Fibroblast of pulmonary artery (primary cell): ENCODE measurements around the gene SELENOW.
"Not testable (repeated sequence)": the region's sequence is repeated elsewhere in the genome, so short reads cannot be mapped to it uniquely, and the experiment has no call there.

Source experiments
- DNase-seq: peaks from one replicate; pipeline ENCODE4 v3.0.0-alpha.2; 2010; ENCODE audit warnings: low read depth
- H3K4me3 ChIP-seq: replicated peaks from 2 replicates; pipeline ENCODE4 v1.5.1; 2011; ENCODE audit warnings: low read depth, mild to moderate bottlenecking, control low read depth, low read length, moderate library complexity
- CTCF ChIP-seq: IDR thresholded peaks from 2 replicates; pipeline ENCODE4 v1.5.1; 2011; ENCODE audit warnings: mild to moderate bottlenecking, control low read depth, low read length, inconsistent platforms; ENCODE audit errors: missing control alignments

SELENOW gene

GRCh38 chr19:47776568-47776967 is 1.9 kb upstream of the SELENOW start:
- DNase-seq = no peak
- H3K4me3 ChIP-seq = no peak overlapping the region
- no peak for TF ChIP-seq CTCF

GRCh38 chr19:47777245-47778048 is 1.1 kb upstream of the SELENOW start:
- DNase-seq = not testable (repeated sequence)

GRCh38 chr19:47778954-47779351 is 450 bp downstream of the SELENOW start:
- no peak for DNase-seq
- no peak for TF ChIP-seq CTCF
- H3K4me3 ChIP-seq = peak overlapping the region; percentile 93

More at GRCh38 chr19:47777245-47778048, 1.1 kb upstream of the SELENOW start:
- peak overlapping the region; percentile 93 for H3K4me3 ChIP-seq

- TF ChIP-seq CTCF = no peak
- DNase-seq = no peak
- H3K4me3 ChIP-seq = peak overlapping the region; percentile 93
Observed at GRCh38 chr19:47779524-47780214, 1.2 kb downstream of the SELENOW start.

- H3K4me3 ChIP-seq = peak overlapping the region; percentile 93
Observed at GRCh38 chr19:47780215-47780551, 1.7 kb downstream of the SELENOW start.

GRCh38 chr19:47781590-47782262 is 3.2 kb downstream of the SELENOW start:
- no peak for DNase-seq
- no peak overlapping the region for H3K4me3 ChIP-seq
- TF ChIP-seq CTCF = no peak

More at GRCh38 chr19:47780215-47780551, 1.7 kb downstream of the SELENOW start:
- no peak for DNase-seq
- TF ChIP-seq CTCF = no peak

GRCh38 chr19:47786566-47786965 is 8.1 kb downstream of the SELENOW start:
- no peak for DNase-seq
- H3K4me3 ChIP-seq = no peak overlapping the region
- no peak for TF ChIP-seq CTCF

- H3K4me3 ChIP-seq, DNase-seq: not testable (repeated sequence)
Observed at GRCh38 chr19:47787307-47787706, 8.8 kb downstream of the SELENOW start.

- not testable (repeated sequence) for H3K4me3 ChIP-seq, DNase-seq
Observed at GRCh38 chr19:47789811-47790210, 11.3 kb downstream of the SELENOW start.
